A673 (cell line): Measurements from ENCODE around the gene ZFYVE19. TPM values are rescaled to one million over a fixed set of nuclear protein-coding genes. Genes with fewer than 3 reads are reported as not detected.

Experiments used
- BruUV-seq: library from RNA; stranded (reverse); fragments of 400-500 nt; replicated peaks from 2 replicates; lab custom pipeline; 2021; lab: Mats Ljungman, UMichigan
- CTCF ChIA-PET: fragments of 300-600 bp; sonication (Branson Sonifier 250); formaldehyde crosslinking; loops from one replicate; lab custom pipeline; 2022; ENCODE audit warnings: antibody characterized with exemption; lab: Charles Lee
- POLR2A ChIA-PET: fragments of 300-600 bp; sonication (Branson Sonifier 250); formaldehyde crosslinking; loops from one replicate; lab custom pipeline; 2022; ENCODE audit warnings: antibody characterized with exemption; ENCODE audit not compliant: low non-redundant PET; lab: Charles Lee
- DNase-seq: peaks from one replicate; pipeline ENCODE4 v3.0.0-alpha.2; 2015; ENCODE audit warnings: low spot score
- H3K27ac ChIP-seq: fragments of 200-600 bp; sonication (generic); 2 replicates; pipeline ENCODE4 v1.5.1; 2016; ENCODE audit warnings: mixed run types, low read depth, mild to moderate bottlenecking, mixed read lengths, antibody characterized with exemption, low read length; ENCODE audit not compliant: poor library complexity, severe bottlenecking
- H3K27me3 ChIP-seq: fragments of 200-600 bp; sonication (generic); replicated peaks from 2 replicates; pipeline ENCODE4 v1.6.1; 2017; ENCODE audit warnings: mixed run types, low read depth, mild to moderate bottlenecking, mixed read lengths, antibody characterized with exemption, low read length; ENCODE audit not compliant: insufficient read depth, poor library complexity
- H3K36me3 ChIP-seq: fragments of 200-600 bp; sonication (generic); 2 replicates; pipeline ENCODE4 v1.6.1; 2016; ENCODE audit warnings: mixed run types, mild to moderate bottlenecking, mixed read lengths, antibody characterized with exemption, low read length; ENCODE audit not compliant: insufficient read depth, poor library complexity, severe bottlenecking
- H3K4me1 ChIP-seq: fragments of 200-600 bp; sonication (generic); 2 replicates; pipeline ENCODE4 v1.6.1; 2017; ENCODE audit warnings: mixed run types, mild to moderate bottlenecking, mixed read lengths, antibody characterized with exemption, low read length; ENCODE audit not compliant: insufficient read depth, poor library complexity, severe bottlenecking
- H3K4me3 ChIP-seq: fragments of 200-600 bp; sonication (generic); 2 replicates; pipeline ENCODE4 v1.5.1; 2016; ENCODE audit warnings: low read depth, mixed run types, mild to moderate bottlenecking, mixed read lengths, low read length; ENCODE audit not compliant: poor library complexity, severe bottlenecking
- H3K9me3 ChIP-seq: fragments of 200-600 bp; sonication (generic); 2 replicates; pipeline ENCODE4 v1.6.1; 2016; ENCODE audit warnings: mixed run types, low read depth, mild to moderate bottlenecking, mixed read lengths, antibody characterized with exemption, low read length; ENCODE audit not compliant: poor library complexity, severe bottlenecking
- CTCF ChIP-seq: fragments of 300-800, 200-600 bp; sonication (generic); conservative IDR thresholded peaks from 2 replicates; pipeline ENCODE4 v1.5.1; 2017; ENCODE audit warnings: low read depth, mild to moderate bottlenecking, antibody characterized with exemption, low read length, moderate library complexity, mixed read lengths
- EZH2 ChIP-seq: fragments of 200-600 bp; sonication (generic); IDR thresholded peaks from 2 replicates; pipeline ENCODE4 v1.6.1; 2017; ENCODE audit warnings: borderline replicate concordance, low read depth, mild to moderate bottlenecking, mixed read lengths, antibody characterized with exemption, low read length; ENCODE audit not compliant: poor library complexity, severe bottlenecking
- intact Hi-C: fragments of 100-400 bp; cut with micrococcal nuclease; formaldehyde crosslinking; loops from one replicate; pipeline ENCODE4 v1.10.0; 2022; ENCODE audit not compliant: unreplicated experiment
- total RNA-seq: library from RNA; stranded (reverse); gene quantifications from 2 replicates; pipeline ENCODE4 v1.2.3, GENCODE V29; 2021

ZFYVE19 gene
- total RNA-seq, 1 experiment from 2014 or later = 26.4 TPM

DNA sequence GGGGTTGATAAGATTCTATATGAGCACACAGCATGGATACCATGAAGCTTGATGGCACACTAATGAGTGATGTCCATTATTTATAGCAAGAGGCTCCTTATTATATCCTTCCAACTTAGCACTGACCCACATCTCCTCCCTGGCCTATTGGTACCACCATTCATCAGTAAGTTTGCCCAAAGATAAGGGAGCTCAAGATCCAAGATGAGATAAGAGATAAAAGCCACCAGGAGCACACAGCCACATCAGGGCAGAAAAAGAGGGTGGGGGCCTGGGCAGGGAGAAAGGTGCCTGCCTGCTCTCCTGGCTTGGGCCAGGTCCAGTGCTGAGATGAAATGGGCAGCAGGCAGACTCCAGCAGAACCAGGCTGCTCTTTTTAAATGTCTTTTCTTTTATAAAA, 26.0 kb downstream of the ZFYVE19 start:
- DNase-seq = no peak
- CTCF ChIA-PET = no interaction called here
- no TSS peak for BruUV-seq
- no peak overlapping the region for H3K27ac ChIP-seq
- no peaks in the 10 kb centered on the region for H3K36me3 ChIP-seq
- no peaks in the 10 kb centered on the region for H3K27me3 ChIP-seq
- intact Hi-C loops = no loop called here
- no peak overlapping the region for H3K4me3 ChIP-seq
- H3K9me3 ChIP-seq = no peaks in the 10 kb centered on the region
- POLR2A ChIA-PET = no interaction called here
- H3K4me1 ChIP-seq = no peaks in the 10 kb centered on the region
- no peak for TF ChIP-seq EZH2
- no peak for TF ChIP-seq CTCF

- H3K36me3 ChIP-seq = no peaks in the 10 kb centered on the region
- POLR2A ChIA-PET = no interaction called here
- H3K4me3 ChIP-seq = no peak overlapping the region
- CTCF ChIA-PET = no interaction called here
- H3K27me3 ChIP-seq = no peaks in the 10 kb centered on the region
- TF ChIP-seq EZH2 (no peak), CTCF (no peak)
- intact Hi-C loops = no loop called here
- BruUV-seq = no TSS peak
- no peak for DNase-seq
- H3K27ac ChIP-seq = no peak overlapping the region
- no peaks in the 10 kb centered on the region for H3K4me1 ChIP-seq
- H3K9me3 ChIP-seq = no peaks in the 10 kb centered on the region
Observed at GRCh38 chr15:40836020-40836419, 29.1 kb downstream of the ZFYVE19 start.

- Histone ChIP-seq H3K36me3 (no peaks in the 10 kb centered on the region), H3K4me1 (no peaks in the 10 kb centered on the region), H3K27ac (no peak overlapping the region), H3K4me3 (no peak overlapping the region), H3K27me3 (peaks cover 9% of the 10 kb centered on the region), H3K9me3 (no peaks in the 10 kb centered on the region)
- ChIA-PET CTCF (no interaction called here), POLR2A (no interaction called here)
- TF ChIP-seq EZH2 = no peak
- TF ChIP-seq CTCF = no peak
- no peak for DNase-seq
- intact Hi-C loops = no loop called here
- no TSS peak for BruUV-seq
Observed at GRCh38 chr15:40838756-40839155, 31.9 kb downstream of the ZFYVE19 start.
